Fibroblast of lung (primary cell): ENCODE measurements around the gene WDR46. TPM values are rescaled to one million over a fixed set of nuclear protein-coding genes. Genes with fewer than 3 reads are reported as not detected.

Experiments used
- DNase-seq, 2 donors: peaks; one replicate each; pipeline versions ENCODE4 v3.0.0 to v3.0.0-alpha.2; 2010; ENCODE audit warnings: low read depth in 2 of 2
- H2AFZ ChIP-seq: 2 replicates; pipeline ENCODE4 v1.5.1; 2012; ENCODE audit warnings: low read length, control low read depth, inconsistent platforms
- H3K27ac ChIP-seq: 2 replicates; pipeline ENCODE4 v1.5.1; 2011; ENCODE audit warnings: low read length, control low read depth; ENCODE audit not compliant: insufficient read depth
- H3K27me3 ChIP-seq: 2 replicates; pipeline ENCODE4 v1.5.1; 2011; ENCODE audit warnings: mild to moderate bottlenecking, low read length; ENCODE audit not compliant: control insufficient read depth, insufficient read depth
- H3K36me3 ChIP-seq: 2 replicates; pipeline ENCODE4 v1.5.1; 2011; ENCODE audit warnings: low read length; ENCODE audit not compliant: control insufficient read depth, insufficient read depth
- H3K4me1 ChIP-seq: 2 replicates; pipeline ENCODE4 v1.5.1; 2011; ENCODE audit warnings: low read length; ENCODE audit not compliant: control insufficient read depth, insufficient read depth; ENCODE audit errors: extremely low read depth
- H3K4me2 ChIP-seq: 2 replicates; pipeline ENCODE4 v1.5.1; 2011; ENCODE audit warnings: low read length, control low read depth; ENCODE audit not compliant: insufficient read depth; ENCODE audit errors: extremely low read depth
- H3K4me3 ChIP-seq, 4 experiments: fragments of 200-600 bp in 1 of 4; sonication (generic) in 1 of 4; replicated peaks in 1 of 4; 2 replicates each; pipeline ENCODE4 v1.5.1; 2011 to 2016; ENCODE audit warnings: low read length in 4 of 4, low read depth in 3 of 4, mild to moderate bottlenecking in 3 of 4, control low read depth in 2 of 4, inconsistent platforms in 1 of 4, mixed read lengths in 1 of 4; ENCODE audit not compliant: insufficient read depth in 1 of 4; ENCODE audit errors: control extremely low read depth in 1 of 4
- H3K79me2 ChIP-seq: 2 replicates; pipeline ENCODE4 v1.5.1; 2012; ENCODE audit warnings: mild to moderate bottlenecking, low read length, inconsistent platforms; ENCODE audit not compliant: control insufficient read depth, insufficient read depth
- H3K9ac ChIP-seq: 2 replicates; pipeline ENCODE4 v1.5.1; 2011; ENCODE audit warnings: mild to moderate bottlenecking, low read length, control low read depth; ENCODE audit not compliant: insufficient read depth
- H3K9me3 ChIP-seq: 2 replicates; pipeline ENCODE4 v1.5.1; 2012; ENCODE audit warnings: low read depth, low read length; ENCODE audit not compliant: control insufficient read depth, insufficient read depth
- H4K20me1 ChIP-seq: 2 replicates; pipeline ENCODE4 v1.5.1; 2011; ENCODE audit warnings: low read length; ENCODE audit not compliant: control insufficient read depth, insufficient read depth; ENCODE audit errors: extremely low read depth
- EZH2 ChIP-seq: IDR thresholded peaks from 2 replicates; pipeline ENCODE4 v1.5.1; 2012; ENCODE audit warnings: low read length, control low read depth, mild to moderate bottlenecking; ENCODE audit errors: missing control alignments
- polyA plus RNA-seq, 2 donors: library from polyadenylated mRNA; depleted of rRNA in 1 of 2; stranded (reverse) in 1 of 2; unstranded in 1 of 2; fragments of >200 nt; gene quantifications; 2 replicates each; pipeline ENCODE4 v1.2.1, GENCODE V29; 2011 to 2012; ENCODE audit warnings: missing spikeins in 1 of 2
- total RNA-seq: library from RNA; depleted of rRNA; stranded (reverse); fragments of >200 nt; gene quantifications from 2 replicates; pipeline ENCODE4 v1.2.1, GENCODE V29; 2014
- TF ChIP-seq, protein P1 (sequence below), 2 donors: IDR thresholded peaks in 1 of 2; conservative IDR thresholded peaks in 1 of 2; 1 replicate in 1 of 2; 2 replicates in 1 of 2; pipeline ENCODE4 v1.5.1; 2011 to 2012; ENCODE audit warnings: low read length in 2 of 2, control low read depth in 1 of 2, inconsistent platforms in 1 of 2, low read depth in 1 of 2, mild to moderate bottlenecking in 1 of 2

Gene WDR46
- total and polyA plus RNA-seq, 2 donors (not counting 1 experiment from before 2014, with no cell fraction given): 31.1 to 55.2 TPM

DNA sequence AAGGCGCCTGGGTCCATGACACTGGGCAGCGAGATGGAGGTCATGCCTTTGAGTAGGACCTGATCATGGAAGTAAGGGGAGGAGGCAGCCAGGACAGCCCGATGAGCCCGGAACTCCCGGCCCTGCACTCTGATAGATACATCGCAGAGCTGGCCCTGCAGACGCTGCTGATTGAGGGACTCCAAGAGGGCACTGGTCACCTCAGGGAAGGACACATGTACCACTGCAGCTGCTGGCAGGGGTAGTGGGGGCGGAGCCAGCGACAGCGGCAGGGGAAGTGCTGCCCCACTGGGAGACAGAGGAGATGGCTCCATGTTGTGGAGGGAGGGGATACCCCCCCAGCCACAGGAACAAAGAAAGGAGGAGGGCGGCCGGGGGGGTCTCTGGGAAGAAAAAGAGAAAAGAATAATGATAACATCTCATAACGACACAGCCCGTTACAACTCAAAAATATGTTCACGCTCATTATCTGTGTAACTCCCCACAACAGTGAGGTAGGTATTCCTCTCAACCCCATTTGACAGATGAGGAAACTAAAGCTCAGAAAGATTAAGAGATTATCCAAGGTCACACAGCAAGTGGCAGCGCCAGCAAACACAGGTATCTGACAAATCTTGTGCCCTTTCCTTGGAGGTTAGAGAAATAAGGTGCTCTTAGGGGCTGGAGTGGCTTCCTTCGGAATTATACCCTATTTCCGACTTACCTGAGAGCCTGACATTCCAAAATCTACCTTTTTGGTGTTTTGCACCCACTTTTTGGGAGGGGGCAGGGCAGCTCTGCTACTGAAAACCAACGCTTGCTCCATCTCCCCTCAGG, 27.8 kb upstream of the WDR46 start:
- H2AFZ ChIP-seq: no peak overlapping the region
- H3K9ac ChIP-seq: no peak overlapping the region
- peaks cover 55% of the 10 kb centered on the region for H3K79me2 ChIP-seq
- TF ChIP-seq, protein P1, sequence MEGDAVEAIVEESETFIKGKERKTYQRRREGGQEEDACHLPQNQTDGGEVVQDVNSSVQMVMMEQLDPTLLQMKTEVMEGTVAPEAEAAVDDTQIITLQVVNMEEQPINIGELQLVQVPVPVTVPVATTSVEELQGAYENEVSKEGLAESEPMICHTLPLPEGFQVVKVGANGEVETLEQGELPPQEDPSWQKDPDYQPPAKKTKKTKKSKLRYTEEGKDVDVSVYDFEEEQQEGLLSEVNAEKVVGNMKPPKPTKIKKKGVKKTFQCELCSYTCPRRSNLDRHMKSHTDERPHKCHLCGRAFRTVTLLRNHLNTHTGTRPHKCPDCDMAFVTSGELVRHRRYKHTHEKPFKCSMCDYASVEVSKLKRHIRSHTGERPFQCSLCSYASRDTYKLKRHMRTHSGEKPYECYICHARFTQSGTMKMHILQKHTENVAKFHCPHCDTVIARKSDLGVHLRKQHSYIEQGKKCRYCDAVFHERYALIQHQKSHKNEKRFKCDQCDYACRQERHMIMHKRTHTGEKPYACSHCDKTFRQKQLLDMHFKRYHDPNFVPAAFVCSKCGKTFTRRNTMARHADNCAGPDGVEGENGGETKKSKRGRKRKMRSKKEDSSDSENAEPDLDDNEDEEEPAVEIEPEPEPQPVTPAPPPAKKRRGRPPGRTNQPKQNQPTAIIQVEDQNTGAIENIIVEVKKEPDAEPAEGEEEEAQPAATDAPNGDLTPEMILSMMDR (conservative IDR thresholded peaks at IDR 0.05 in 1 of 2, IDR thresholded peaks at IDR 0.05 in 1 of 2; ENCODE audit: low read depth in 1 of 2, low read length in 2 of 2): no peak
- TF ChIP-seq EZH2: no peak
- no peak overlapping the region for H3K27ac ChIP-seq
- peaks cover 40% of the 10 kb centered on the region for H3K4me1 ChIP-seq
- no peaks in the 10 kb centered on the region for H3K9me3 ChIP-seq
- peak overlapping the region; percentile 36 to 60 (median 46) for H3K4me3 ChIP-seq
- H3K4me2 ChIP-seq: peak overlapping the region; percentile 40
- no peaks in the 10 kb centered on the region for H3K27me3 ChIP-seq
- no peak for DNase-seq
- H3K36me3 ChIP-seq: peaks cover 14% of the 10 kb centered on the region
- H4K20me1 ChIP-seq: no peaks in the 10 kb centered on the region

DNA sequence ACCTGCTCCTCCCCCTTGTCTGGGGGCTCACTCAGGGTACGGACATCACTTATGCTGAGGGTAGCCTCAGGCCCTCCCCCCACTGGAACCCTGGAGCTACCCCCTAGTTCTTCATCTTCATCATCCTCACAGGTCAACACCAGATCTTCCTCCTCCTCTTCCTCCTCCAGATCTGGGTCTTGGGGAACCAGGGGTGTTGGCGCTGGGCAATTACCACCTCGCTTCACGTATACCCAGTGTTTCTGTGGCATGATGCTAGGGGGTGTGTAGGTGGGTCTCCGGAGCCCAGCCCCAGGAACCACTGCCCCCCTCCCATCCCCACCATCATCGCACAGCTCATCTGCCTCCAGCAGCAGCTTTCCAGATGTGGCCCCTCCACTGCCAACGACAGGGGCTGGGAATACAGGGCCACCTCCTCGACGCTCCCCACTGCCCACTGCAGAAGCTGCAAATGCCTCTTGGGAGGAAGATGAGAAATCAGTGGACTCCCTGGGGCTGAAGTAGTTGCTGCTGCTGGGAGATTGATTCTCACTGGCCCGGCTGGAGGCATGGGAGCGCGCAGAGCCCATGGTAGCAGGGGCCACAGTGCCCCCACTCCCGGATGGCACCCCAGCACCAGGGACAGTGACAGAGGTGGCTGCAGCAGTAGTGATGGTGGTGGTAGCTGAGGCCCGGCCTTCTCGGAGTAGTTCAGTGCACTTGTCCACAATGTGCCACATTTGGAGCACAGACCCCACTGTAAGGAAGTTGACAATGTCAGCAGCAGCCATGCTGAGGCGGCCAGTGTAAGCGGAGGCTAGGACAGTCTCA, 27.0 kb upstream of the WDR46 start:
- no peak for DNase-seq
- no peak overlapping the region for H3K4me2 ChIP-seq
- TF ChIP-seq, protein P1 (conservative IDR thresholded peaks at IDR 0.05 in 1 of 2, IDR thresholded peaks at IDR 0.05 in 1 of 2; ENCODE audit: low read depth in 1 of 2, low read length in 2 of 2): no peak
- TF ChIP-seq EZH2: no peak
- H3K27ac ChIP-seq: no peak overlapping the region
- H3K79me2 ChIP-seq: peaks cover 52% of the 10 kb centered on the region
- no peaks in the 10 kb centered on the region for H4K20me1 ChIP-seq
- H3K36me3 ChIP-seq: peaks cover 14% of the 10 kb centered on the region
- no peak overlapping the region for H2AFZ ChIP-seq
- H3K9me3 ChIP-seq: no peaks in the 10 kb centered on the region
- no peak overlapping the region for H3K9ac ChIP-seq
- H3K4me1 ChIP-seq: peaks cover 32% of the 10 kb centered on the region
- H3K4me3 ChIP-seq: no peak overlapping the region
- H3K27me3 ChIP-seq: no peaks in the 10 kb centered on the region
